Ovary (tissue), 9 donors: ENCODE measurements around the gene TBC1D7. TPM values are rescaled to one million over a fixed set of nuclear protein-coding genes. Genes with fewer than 3 reads are reported as not detected.

Experiments
- DNase-seq, 5 donors: peaks; one replicate each; pipeline ENCODE4 v3.0.0-alpha.2; 2019 to 2020
- H3K27ac ChIP-seq, 2 donors: fragments of 200-600 bp; one replicate each; pipeline versions ENCODE4 v1.5.1 to v1.8.0; 2019 to 2022
- H3K27me3 ChIP-seq: fragments of 200-600 bp; one replicate; pipeline ENCODE4 v1.8.0; 2022
- H3K36me3 ChIP-seq: fragments of 200-600 bp; sonication (generic); one replicate; pipeline ENCODE4 v1.5.1; 2019
- H3K4me1 ChIP-seq: one replicate; pipeline ENCODE4 v1.8.1; 2013; ENCODE audit warnings: mild to moderate bottlenecking, moderate library complexity; ENCODE audit not compliant: insufficient read depth
- H3K4me3 ChIP-seq: fragments of 200-600 bp; sonication (generic); one replicate; pipeline ENCODE4 v1.5.1; 2017
- H3K9me3 ChIP-seq, 2 donors: fragments of 200-600 bp in 1 of 2; sonication (generic) in 1 of 2; one replicate each; pipeline versions ENCODE4 v1.5.1 to v1.8.1; 2013 to 2019; ENCODE audit warnings: mild to moderate bottlenecking in 1 of 2, moderate library complexity in 1 of 2
- EP300 ChIP-seq: sonication (generic); formaldehyde crosslinking; IDR thresholded peaks from one replicate; pipeline ENCODE4 v1.6.1; 2017; ENCODE audit warnings: antibody characterized with exemption
- POLR2A ChIP-seq: fragments of 450-650 bp; IDR thresholded peaks from one replicate; pipeline ENCODE4 v1.6.1; 2017; ENCODE audit warnings: antibody characterized with exemption, mild to moderate bottlenecking, moderate library complexity
- WGBS, 3 donors: extraction: QIAGEN DNeasy Blood & Tissue Kit in 1 of 3; methylation state at CpG; one replicate each; pipeline versions ENCODE4 v1.1.5 to v1.1.7; 2013 to 2017; 5-methylcytosine and 5-hydroxymethylcytosine counted together
- intact Hi-C, 4 donors: fragments of 100-400 bp; cut with DNase I; formaldehyde crosslinking; loops; one replicate each; pipeline versions ENCODE4 v1.11.0 to v1.15.1; 2022 to 2023
- polyA plus RNA-seq, 2 donors: library from polyadenylated mRNA; stranded (reverse); fragments of 200-250 nt in 1 of 2; fragments of 350-450 nt in 1 of 2; fragmentation: Illumina TruSeq in 1 of 2; extraction: RNeasy Lipid Tissue Mini Kit (QIAGEN cat#74804) in 1 of 2; gene quantifications; one replicate each; pipeline ENCODE4 v1.2.3, GENCODE V29; 2013 to 2014
- total RNA-seq, 7 donors: library from RNA; depleted of rRNA in 2 of 7; stranded (reverse); fragments of >200 nt in 2 of 7; fragmentation: NEBNext Ultra II Directional in 3 of 7; extraction: Animal tissue kit (Norgen Biotek cat#: 25700) in 3 of 7; gene quantifications; one replicate each; pipeline versions ENCODE4 v1.1.0 to v1.2.4, GENCODE V29; 2016 to 2023
- TF ChIP-seq, protein P1 (sequence below), 3 donors: fragments of 450-650 bp in 2 of 3; fragments of 200-600 bp in 1 of 3; IDR thresholded peaks; one replicate each; pipeline versions ENCODE4 v1.5.1 to v1.8.0; 2016 to 2022; ENCODE audit warnings: antibody characterized with exemption in 3 of 3, mild to moderate bottlenecking in 1 of 3
- donor health status: DM: no; HTN: no; CAD: no; lungs with moderate emphysema.
- donor health status: DM: no; HTN: no; CAD: no.
- donor health status: Bipolar disorder and iron deficiency.
- donor health status: DM: yes; HTN: yes; CAD: no.
- donor health status: DM: no; HTN: no; CAD: no.
- donor health status: DM: yes; HTN: yes; CAD: no.

Gene TBC1D7
- total and polyA plus RNA-seq, 9 donors = 4.7 to 11.9 (median 7.5) TPM

GRCh38 chr6:13334953-13335352, 6.6 kb upstream of the TBC1D7 start:
- intact Hi-C loops = loop anchor here in 1 of 4 donors (5.0 to 10.0 kb wide), 2 partner anchors 202 to 420 kb away; no protein-coding TSS in a partner anchor
- Histone ChIP-seq H3K36me3 (no peaks in the 10 kb centered on the region), H3K27me3 (no peaks in the 10 kb centered on the region), H3K4me1 (no peaks in the 10 kb centered on the region), H3K27ac (no peak overlapping the region), H3K9me3 (no peaks in the 10 kb centered on the region), H3K4me3 (no peak overlapping the region)
- no peak for DNase-seq
- 29 to 48% (median 34%) methylated on average over 3 of the region's 3 CpGs for WGBS, 3 donors
- no peak for TF ChIP-seq POLR2A
- no peak for TF ChIP-seq EP300
- TF ChIP-seq, protein P1, sequence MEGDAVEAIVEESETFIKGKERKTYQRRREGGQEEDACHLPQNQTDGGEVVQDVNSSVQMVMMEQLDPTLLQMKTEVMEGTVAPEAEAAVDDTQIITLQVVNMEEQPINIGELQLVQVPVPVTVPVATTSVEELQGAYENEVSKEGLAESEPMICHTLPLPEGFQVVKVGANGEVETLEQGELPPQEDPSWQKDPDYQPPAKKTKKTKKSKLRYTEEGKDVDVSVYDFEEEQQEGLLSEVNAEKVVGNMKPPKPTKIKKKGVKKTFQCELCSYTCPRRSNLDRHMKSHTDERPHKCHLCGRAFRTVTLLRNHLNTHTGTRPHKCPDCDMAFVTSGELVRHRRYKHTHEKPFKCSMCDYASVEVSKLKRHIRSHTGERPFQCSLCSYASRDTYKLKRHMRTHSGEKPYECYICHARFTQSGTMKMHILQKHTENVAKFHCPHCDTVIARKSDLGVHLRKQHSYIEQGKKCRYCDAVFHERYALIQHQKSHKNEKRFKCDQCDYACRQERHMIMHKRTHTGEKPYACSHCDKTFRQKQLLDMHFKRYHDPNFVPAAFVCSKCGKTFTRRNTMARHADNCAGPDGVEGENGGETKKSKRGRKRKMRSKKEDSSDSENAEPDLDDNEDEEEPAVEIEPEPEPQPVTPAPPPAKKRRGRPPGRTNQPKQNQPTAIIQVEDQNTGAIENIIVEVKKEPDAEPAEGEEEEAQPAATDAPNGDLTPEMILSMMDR (IDR thresholded peaks at IDR 0.05) = no peak

DNA sequence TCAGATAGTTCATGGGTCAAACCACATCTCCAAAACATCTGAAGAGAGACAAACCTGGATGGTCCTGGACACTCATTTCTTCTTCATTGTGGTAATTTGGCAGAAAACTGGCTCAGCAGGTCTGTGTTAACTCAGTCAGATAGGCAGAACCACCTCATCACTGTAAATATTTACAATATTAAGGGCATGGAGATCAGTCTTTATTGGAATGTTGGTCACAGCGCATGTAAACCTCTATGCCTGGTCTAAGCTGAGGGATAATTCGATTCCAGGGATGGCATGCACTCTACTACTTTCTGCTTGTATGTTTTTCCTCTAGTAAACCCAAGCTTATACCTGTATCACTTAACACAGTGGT, 4.0 kb upstream of the TBC1D7 start:
- intact Hi-C loops = loop anchor here in 1 of 4 donors (10.0 kb wide), 1 partner anchor 418 kb away; no protein-coding TSS in a partner anchor
- Histone ChIP-seq H3K9me3 (no peaks in the 10 kb centered on the region), H3K27me3 (no peaks in the 10 kb centered on the region), H3K27ac (no peak overlapping the region), H3K4me3 (no peak overlapping the region), H3K4me1 (peaks cover 2% of the 10 kb centered on the region), H3K36me3 (no peaks in the 10 kb centered on the region)
- TF ChIP-seq, protein P1 (IDR thresholded peaks at IDR 0.05) = no peak
- no peak for TF ChIP-seq EP300
- no peak for TF ChIP-seq POLR2A
- WGBS, 3 donors = 73 to 89% (median 77%) methylated on average over 2 of the region's 2 CpGs
- no peak for DNase-seq

- H3K4me3 ChIP-seq = no peak overlapping the region
- H3K36me3 ChIP-seq = no peaks in the 10 kb centered on the region
- no peak overlapping the region for H3K27ac ChIP-seq
- H3K4me1 ChIP-seq = peaks cover 2% of the 10 kb centered on the region
- DNase-seq = no peak
- no peaks in the 10 kb centered on the region for H3K27me3 ChIP-seq
- no peak for TF ChIP-seq POLR2A
- TF ChIP-seq, protein P1 (IDR thresholded peaks at IDR 0.05) = peak in 2 of 3 donors; percentile 26 to 37
- intact Hi-C loops = loop anchor here in 2 of 4 donors (2.0 to 10.0 kb wide), 2 partner anchors 417 to 421 kb away; no protein-coding TSS in a partner anchor
- WGBS, 3 donors = 39 to 46% (median 42%) methylated on average over 13 of the region's 13 CpGs
- no peaks in the 10 kb centered on the region for H3K9me3 ChIP-seq
Measured at GRCh38 chr6:13331516-13332348, 3.4 kb upstream of the TBC1D7 start.

GRCh38 chr6:13328875-13329183, 492 bp upstream of the TBC1D7 start:
- no peaks in the 10 kb centered on the region for H3K27me3 ChIP-seq
- peak overlapping the region; percentile 88 for H3K4me3 ChIP-seq
- TF ChIP-seq, protein P1 (IDR thresholded peaks at IDR 0.05) = no peak
- TF ChIP-seq EP300 = no peak
- no peak for TF ChIP-seq POLR2A
- 4 to 10% (median 5%) methylated on average over 2 of the region's 2 CpGs for WGBS, 3 donors
- no peaks in the 10 kb centered on the region for H3K36me3 ChIP-seq
- no peaks in the 10 kb centered on the region for H3K9me3 ChIP-seq
- intact Hi-C loops = no loop called here
- no peak for DNase-seq
- H3K4me1 ChIP-seq = peaks cover 2% of the 10 kb centered on the region
- H3K27ac ChIP-seq = peak overlapping the region in 1 of 2 donors; percentile 84
